ENCODE data around the gene RPUSD3. TPM values are rescaled to one million over a fixed set of nuclear protein-coding genes. Genes with fewer than 3 reads are reported as not detected.

The RPUSD3 gene
- total RNA-seq, 1 donor = 31.1 TPM

- no peak for DNase-seq (ENCODE audit: low read depth)
- no peak overlapping the region for H3K4me3 ChIP-seq (ENCODE audit: low read depth, low read length)
- no peak for TF ChIP-seq CTCF (IDR thresholded peaks at IDR 0.05; ENCODE audit: insufficient read depth, low read depth, low read length)
Measured at GRCh38 chr3:9841015-9841414, 2.8 kb downstream of the RPUSD3 start.

GRCh38 chr3:9838856-9839255 is 5.0 kb downstream of the RPUSD3 start:
- no peak for TF ChIP-seq CTCF (IDR thresholded peaks at IDR 0.05; ENCODE audit: insufficient read depth, low read depth, low read length)
- DNase-seq (ENCODE audit: low read depth) = no peak
- H3K4me3 ChIP-seq (ENCODE audit: low read depth, low read length) = no peak overlapping the region

DNA sequence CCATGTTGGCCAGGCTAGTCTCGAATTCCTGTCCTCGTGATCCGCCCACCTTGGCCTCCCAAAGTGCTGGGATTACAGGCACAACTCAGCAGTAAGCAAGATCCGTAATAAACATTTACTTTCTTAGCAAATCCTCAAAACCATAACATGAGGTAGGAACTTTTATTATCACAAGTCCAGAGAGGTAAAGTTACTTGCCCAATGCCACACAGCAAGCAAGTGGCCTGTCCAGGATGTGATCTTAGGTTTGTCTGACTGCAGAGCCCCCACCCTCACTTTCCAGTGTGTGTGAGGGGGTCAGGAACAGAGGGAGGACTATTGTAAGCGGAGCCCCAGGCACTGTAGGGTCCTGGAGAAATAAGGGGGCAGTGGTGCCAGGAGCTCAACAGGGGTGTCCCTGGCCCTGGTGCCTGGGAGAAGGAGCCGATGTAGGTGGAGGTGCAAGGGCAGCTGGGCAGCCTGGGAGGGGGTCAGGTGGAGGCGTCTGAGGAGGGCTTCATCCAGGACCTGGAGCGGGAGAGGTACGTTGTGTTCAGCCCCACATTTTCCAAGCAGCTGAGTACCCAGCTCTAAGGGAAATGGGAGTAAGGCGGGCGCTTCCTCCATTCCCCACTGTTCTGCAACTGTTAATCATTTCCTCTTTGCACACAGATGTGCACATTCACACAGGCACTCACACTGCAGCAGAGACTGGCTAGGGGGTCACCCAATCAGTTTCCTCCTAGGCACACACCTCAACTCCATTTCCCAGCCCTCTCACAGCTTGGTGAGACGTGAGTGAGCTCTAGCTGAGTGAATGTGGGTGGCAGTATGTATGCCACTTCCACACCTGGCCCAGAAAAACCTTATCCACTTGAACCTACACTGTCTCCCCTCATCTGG is 5.9 kb downstream of the RPUSD3 start:
- DNase-seq (ENCODE audit: low read depth) = no peak
- TF ChIP-seq CTCF (IDR thresholded peaks at IDR 0.05; ENCODE audit: insufficient read depth, low read depth, low read length) = no peak
- H3K4me3 ChIP-seq (ENCODE audit: low read depth, low read length) = no peak overlapping the region

GRCh38 chr3:9834520-9835380 is 9.1 kb downstream of the RPUSD3 start:
- H3K4me3 ChIP-seq (ENCODE audit: low read depth, low read length) = no peak overlapping the region
- no peak for TF ChIP-seq CTCF (IDR thresholded peaks at IDR 0.05; ENCODE audit: insufficient read depth, low read depth, low read length)
- DNase-seq (ENCODE audit: low read depth) = no peak

DNA sequence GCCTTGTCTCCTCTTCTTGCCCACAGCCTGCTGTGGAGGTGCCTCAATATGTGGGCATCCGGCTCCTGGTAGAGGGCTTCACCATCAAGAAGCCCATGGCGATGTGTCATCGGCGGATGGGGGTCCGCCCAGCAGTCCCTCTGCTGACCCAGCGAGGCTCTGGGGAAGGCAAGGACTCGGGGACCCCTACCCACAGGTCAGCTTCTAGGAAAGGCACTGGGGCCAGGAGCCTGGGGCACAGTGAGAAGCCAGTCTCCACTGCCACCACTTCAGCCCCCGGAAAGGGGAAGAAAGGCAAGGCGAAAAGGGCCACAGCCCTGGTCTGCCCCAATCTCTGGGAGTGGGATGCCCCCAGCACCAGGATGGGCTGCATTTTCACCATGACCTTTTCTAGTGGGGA is 10.7 kb downstream of the RPUSD3 start:
- DNase-seq (ENCODE audit: low read depth) = no peak
- TF ChIP-seq CTCF (IDR thresholded peaks at IDR 0.05; ENCODE audit: insufficient read depth, low read depth, low read length) = no peak
- H3K4me3 ChIP-seq (ENCODE audit: low read depth, low read length) = no peak overlapping the region

GRCh38 chr3:9831253-9831652 is 12.6 kb downstream of the RPUSD3 start:
- no peak for TF ChIP-seq CTCF (IDR thresholded peaks at IDR 0.05; ENCODE audit: insufficient read depth, low read depth, low read length)
- DNase-seq (ENCODE audit: low read depth) = no peak
- no peak overlapping the region for H3K4me3 ChIP-seq (ENCODE audit: low read depth, low read length)

All from fibroblast of villous mesenchyme (primary cell).